HEK293 (cell line): ENCODE results near the gene BAIAP2L2.

Experiments used
- CTCF ChIP-seq: fragments of 450-650 bp; formaldehyde crosslinking; IDR thresholded peaks from 2 replicates; pipeline ENCODE4 v1.5.1; 2016; ENCODE audit warnings: missing biosample characterization, missing genetic modification characterization
- EGR2 ChIP-seq: fragments of 450-650 bp; formaldehyde crosslinking; IDR thresholded peaks from 2 replicates; pipeline ENCODE4 v1.5.1; 2016; ENCODE audit warnings: low read depth, missing biosample characterization, missing genetic modification characterization
- GLIS1 ChIP-seq: fragments of 450-650 bp; formaldehyde crosslinking; IDR thresholded peaks from 2 replicates; pipeline ENCODE4 v1.5.1; 2016; ENCODE audit warnings: missing biosample characterization, missing genetic modification characterization
- SCRT2 ChIP-seq: fragments of 450-650 bp; formaldehyde crosslinking; IDR thresholded peaks from 2 replicates; pipeline ENCODE4 v1.5.1; 2016; ENCODE audit warnings: missing biosample characterization, missing genetic modification characterization
- WT1 ChIP-seq: fragments of 450-650 bp; formaldehyde crosslinking; IDR thresholded peaks from 2 replicates; pipeline ENCODE4 v1.5.1; 2016; ENCODE audit warnings: missing biosample characterization, missing genetic modification characterization
- ZEB2 ChIP-seq: fragments of 450-650 bp; formaldehyde crosslinking; IDR thresholded peaks from 2 replicates; pipeline ENCODE4 v1.5.1; 2016; ENCODE audit warnings: missing biosample characterization, missing genetic modification characterization
- ZFP37 ChIP-seq: fragments of 450-650 bp; formaldehyde crosslinking; IDR thresholded peaks from 2 replicates; pipeline ENCODE4 v1.5.1; 2016; ENCODE audit warnings: missing biosample characterization, missing genetic modification characterization
- ZNF10 ChIP-seq: fragments of 450-650 bp; formaldehyde crosslinking; IDR thresholded peaks from 2 replicates; pipeline ENCODE4 v1.5.1; 2017; ENCODE audit warnings: missing biosample characterization, missing genetic modification characterization
- ZNF2 ChIP-seq: fragments of 450-650 bp; formaldehyde crosslinking; IDR thresholded peaks from 2 replicates; pipeline ENCODE4 v1.5.1; 2016; ENCODE audit warnings: missing biosample characterization, missing genetic modification characterization
- ZNF214 ChIP-seq: fragments of 450-650 bp; formaldehyde crosslinking; IDR thresholded peaks from 2 replicates; pipeline ENCODE4 v1.5.1; 2017; ENCODE audit warnings: missing biosample characterization, mild to moderate bottlenecking, missing genetic modification characterization, borderline replicate concordance
- ZNF223 ChIP-seq: fragments of 450-650 bp; formaldehyde crosslinking; IDR thresholded peaks from 2 replicates; pipeline ENCODE4 v1.5.1; 2016; ENCODE audit warnings: missing biosample characterization, missing genetic modification characterization
- ZNF26 ChIP-seq: fragments of 450-650 bp; formaldehyde crosslinking; IDR thresholded peaks from 2 replicates; pipeline ENCODE4 v1.5.1; 2016; ENCODE audit warnings: missing biosample characterization, missing genetic modification characterization
- ZNF362 ChIP-seq: fragments of 450-650 bp; formaldehyde crosslinking; IDR thresholded peaks from 2 replicates; pipeline ENCODE4 v1.5.1; 2016; ENCODE audit warnings: missing biosample characterization, missing genetic modification characterization
- ZNF518A ChIP-seq: fragments of 450-650 bp; formaldehyde crosslinking; conservative IDR thresholded peaks from 2 replicates; pipeline ENCODE4 v1.5.1; 2016; ENCODE audit warnings: low read depth, missing biosample characterization, missing genetic modification characterization
- ZNF548 ChIP-seq: fragments of 450-650 bp; formaldehyde crosslinking; IDR thresholded peaks from 2 replicates; pipeline ENCODE4 v1.5.1; 2016; ENCODE audit warnings: missing biosample characterization, missing genetic modification characterization
- ZNF664 ChIP-seq: fragments of 450-650 bp; formaldehyde crosslinking; IDR thresholded peaks from 2 replicates; pipeline ENCODE4 v1.5.1; 2016; ENCODE audit warnings: missing biosample characterization, missing genetic modification characterization
- ZNF670 ChIP-seq: fragments of 450-650 bp; formaldehyde crosslinking; IDR thresholded peaks from 2 replicates; pipeline ENCODE4 v1.5.1; 2016; ENCODE audit warnings: missing biosample characterization, missing genetic modification characterization, low read depth
- TF ChIP-seq, protein P1 (sequence below): fragments of 450-650 bp; formaldehyde crosslinking; IDR thresholded peaks from 2 replicates; pipeline ENCODE4 v1.5.1; 2016; ENCODE audit warnings: missing biosample characterization, missing genetic modification characterization
- TF ChIP-seq, protein P2 (sequence below): fragments of 450-650 bp; formaldehyde crosslinking; IDR thresholded peaks from 2 replicates; pipeline ENCODE4 v1.5.1; 2016; ENCODE audit warnings: missing biosample characterization, missing genetic modification characterization, borderline replicate concordance

The BAIAP2L2 gene

DNA sequence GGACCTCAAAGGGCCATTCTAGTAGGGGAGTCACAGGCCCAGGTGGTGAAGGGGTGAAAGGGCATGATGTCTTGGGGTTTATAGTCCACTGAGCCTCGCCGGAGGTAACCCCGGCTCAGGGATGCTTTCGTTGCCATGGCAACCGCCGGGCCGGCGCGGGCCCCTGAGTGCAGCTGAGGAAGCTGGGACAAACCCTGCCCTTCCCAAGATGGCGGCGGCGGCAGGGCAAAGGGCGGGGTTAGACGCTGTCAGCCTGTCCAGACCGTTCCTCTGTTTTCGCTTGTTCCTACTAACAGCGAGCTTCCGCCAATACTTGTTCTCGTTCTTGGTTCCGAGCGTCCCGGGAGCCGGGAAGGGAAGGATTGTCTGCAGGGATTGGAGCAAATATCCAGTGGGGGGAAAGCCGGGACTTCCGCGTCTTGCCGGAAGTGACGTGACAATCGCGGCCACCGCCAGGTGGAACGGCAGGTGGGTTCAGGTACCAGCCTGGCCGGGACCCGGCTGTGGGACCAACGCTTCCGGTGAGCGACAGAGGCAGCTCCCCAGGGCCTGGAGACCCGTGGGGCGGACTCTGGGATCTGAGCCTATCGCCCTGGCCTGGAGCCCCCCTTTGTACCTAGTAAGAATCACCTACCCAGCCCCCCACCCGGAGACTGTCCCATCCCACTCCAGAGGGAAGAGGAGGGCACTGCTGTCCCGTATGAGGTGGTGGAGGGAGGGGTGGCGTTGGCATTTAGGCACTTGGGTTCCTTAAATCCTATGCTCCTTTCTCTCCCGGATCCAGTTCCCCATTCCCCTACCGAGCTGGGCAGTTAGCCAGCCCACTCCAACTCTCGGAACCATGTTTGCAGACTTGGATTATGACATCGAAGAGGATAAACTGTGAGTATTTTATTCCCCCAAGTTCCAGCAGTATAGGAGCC, 53.3 kb downstream of the BAIAP2L2 start, which contains the start of gene PICK1 (continued):
- TF ChIP-seq CTCF (tag by site-specific recombination) (0 out of 2 replicates have a peak, but pooled peaks have one; percentile 39), EGR2 (no peak), WT1 (no peak), ZNF2 (tag by site-specific recombination) (0 out of 2 replicates have a peak, but pooled peaks have one; percentile 21), ZNF223 (tag by site-specific recombination) (no peak), ZFP37 (tag by site-specific recombination) (no peak), SCRT2 (tag by site-specific recombination) (no peak), ZNF670 (tag by site-specific recombination) (no peak), GLIS1 (tag by site-specific recombination) (no peak; the same call in 1 of the 2 replicates), ZNF518A (peak; percentile 87), ZNF26 (no peak), ZEB2 (tag by site-specific recombination) (peak; percentile 99), ZNF664 (tag by site-specific recombination) (no peak), ZNF548 (tag by site-specific recombination) (no peak), ZNF214 (tag by site-specific recombination) (no peak), ZNF10 (tag by site-specific recombination) (no peak), ZNF362 (tag by site-specific recombination) (no peak)
- TF ChIP-seq, protein P1, sequence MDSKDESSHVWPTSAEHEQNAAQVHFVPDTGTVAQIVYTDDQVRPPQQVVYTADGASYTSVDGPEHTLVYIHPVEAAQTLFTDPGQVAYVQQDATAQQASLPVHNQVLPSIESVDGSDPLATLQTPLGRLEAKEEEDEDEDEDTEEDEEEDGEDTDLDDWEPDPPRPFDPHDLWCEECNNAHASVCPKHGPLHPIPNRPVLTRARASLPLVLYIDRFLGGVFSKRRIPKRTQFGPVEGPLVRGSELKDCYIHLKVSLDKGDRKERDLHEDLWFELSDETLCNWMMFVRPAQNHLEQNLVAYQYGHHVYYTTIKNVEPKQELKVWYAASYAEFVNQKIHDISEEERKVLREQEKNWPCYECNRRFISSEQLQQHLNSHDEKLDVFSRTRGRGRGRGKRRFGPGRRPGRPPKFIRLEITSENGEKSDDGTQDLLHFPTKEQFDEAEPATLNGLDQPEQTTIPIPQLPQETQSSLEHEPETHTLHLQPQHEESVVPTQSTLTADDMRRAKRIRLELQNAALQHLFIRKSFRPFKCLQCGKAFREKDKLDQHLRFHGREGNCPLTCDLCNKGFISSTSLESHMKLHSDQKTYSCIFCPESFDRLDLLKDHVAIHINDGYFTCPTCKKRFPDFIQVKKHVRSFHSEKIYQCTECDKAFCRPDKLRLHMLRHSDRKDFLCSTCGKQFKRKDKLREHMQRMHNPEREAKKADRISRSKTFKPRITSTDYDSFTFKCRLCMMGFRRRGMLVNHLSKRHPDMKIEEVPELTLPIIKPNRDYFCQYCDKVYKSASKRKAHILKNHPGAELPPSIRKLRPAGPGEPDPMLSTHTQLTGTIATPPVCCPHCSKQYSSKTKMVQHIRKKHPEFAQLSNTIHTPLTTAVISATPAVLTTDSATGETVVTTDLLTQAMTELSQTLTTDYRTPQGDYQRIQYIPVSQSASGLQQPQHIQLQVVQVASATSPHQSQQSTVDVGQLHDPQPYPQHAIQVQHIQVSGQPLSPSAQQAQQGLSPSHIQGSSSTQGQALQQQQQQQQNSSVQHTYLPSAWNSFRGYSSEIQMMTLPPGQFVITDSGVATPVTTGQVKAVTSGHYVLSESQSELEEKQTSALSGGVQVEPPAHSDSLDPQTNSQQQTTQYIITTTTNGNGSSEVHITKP (tag by site-specific recombination) = peak; percentile 91
- TF ChIP-seq, protein P2, sequence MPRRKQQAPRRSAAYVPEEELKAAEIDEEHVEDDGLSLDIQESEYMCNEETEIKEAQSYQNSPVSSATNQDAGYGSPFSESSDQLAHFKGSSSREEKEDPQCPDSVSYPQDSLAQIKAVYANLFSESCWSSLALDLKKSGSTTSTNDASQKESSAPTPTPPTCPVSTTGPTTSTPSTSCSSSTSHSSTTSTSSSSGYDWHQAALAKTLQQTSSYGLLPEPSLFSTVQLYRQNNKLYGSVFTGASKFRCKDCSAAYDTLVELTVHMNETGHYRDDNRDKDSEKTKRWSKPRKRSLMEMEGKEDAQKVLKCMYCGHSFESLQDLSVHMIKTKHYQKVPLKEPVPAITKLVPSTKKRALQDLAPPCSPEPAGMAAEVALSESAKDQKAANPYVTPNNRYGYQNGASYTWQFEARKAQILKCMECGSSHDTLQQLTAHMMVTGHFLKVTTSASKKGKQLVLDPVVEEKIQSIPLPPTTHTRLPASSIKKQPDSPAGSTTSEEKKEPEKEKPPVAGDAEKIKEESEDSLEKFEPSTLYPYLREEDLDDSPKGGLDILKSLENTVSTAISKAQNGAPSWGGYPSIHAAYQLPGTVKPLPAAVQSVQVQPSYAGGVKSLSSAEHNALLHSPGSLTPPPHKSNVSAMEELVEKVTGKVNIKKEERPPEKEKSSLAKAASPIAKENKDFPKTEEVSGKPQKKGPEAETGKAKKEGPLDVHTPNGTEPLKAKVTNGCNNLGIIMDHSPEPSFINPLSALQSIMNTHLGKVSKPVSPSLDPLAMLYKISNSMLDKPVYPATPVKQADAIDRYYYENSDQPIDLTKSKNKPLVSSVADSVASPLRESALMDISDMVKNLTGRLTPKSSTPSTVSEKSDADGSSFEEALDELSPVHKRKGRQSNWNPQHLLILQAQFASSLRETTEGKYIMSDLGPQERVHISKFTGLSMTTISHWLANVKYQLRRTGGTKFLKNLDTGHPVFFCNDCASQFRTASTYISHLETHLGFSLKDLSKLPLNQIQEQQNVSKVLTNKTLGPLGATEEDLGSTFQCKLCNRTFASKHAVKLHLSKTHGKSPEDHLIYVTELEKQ = no peak
